GM21515 (cell line): ENCODE measurements around the gene RITA1.

Experiments
- ATAC-seq: cut with Tn5 transposase; IDR thresholded peaks from one replicate; pipeline ENCODE4 v1.9.1; 2021; ENCODE audit not compliant: unreplicated experiment

Gene RITA1

GRCh38 chr12:113173081-113173698 is 12.3 kb upstream of the RITA1 start:
- ATAC-seq = peak; percentile 56

- ATAC-seq = peak; percentile 54
These were observed 10.8 kb upstream of the RITA1 start for GRCh38 chr12:113174461-113175384.

GRCh38 chr12:113179023-113179422 is 6.5 kb upstream of the RITA1 start:
- ATAC-seq = no peak

GRCh38 chr12:113180333-113180732 is 5.2 kb upstream of the RITA1 start:
- ATAC-seq = no peak

GRCh38 chr12:113181975-113182374 is 3.5 kb upstream of the RITA1 start:
- no peak for ATAC-seq

GRCh38 chr12:113183030-113183589 is 2.4 kb upstream of the RITA1 start:
- no peak for ATAC-seq

GRCh38 chr12:113184098-113184899 is 1.2 kb upstream of the RITA1 start:
- peak; percentile 47 for ATAC-seq

- peak; percentile 82 for ATAC-seq
These were observed 681 bp upstream of the RITA1 start for GRCh38 chr12:113184900-113185179.

- no peak for ATAC-seq
These were observed 478 bp downstream of the RITA1 start for GRCh38 chr12:113186033-113186365.

GRCh38 chr12:113186666-113187325 is 1.3 kb downstream of the RITA1 start:
- no peak for ATAC-seq

- no peak for ATAC-seq
These were observed 3.8 kb downstream of the RITA1 start for GRCh38 chr12:113189361-113189760.

GRCh38 chr12:113190761-113191160 is 5.2 kb downstream of the RITA1 start:
- ATAC-seq = no peak

- ATAC-seq = no peak
These were observed 5.7 kb downstream of the RITA1 start for GRCh38 chr12:113191227-113191626.

GRCh38 chr12:113194971-113195391 is 9.5 kb downstream of the RITA1 start:
- no peak for ATAC-seq

GRCh38 chr12:113195598-113195997 is 10.1 kb downstream of the RITA1 start:
- ATAC-seq = no peak

- ATAC-seq = no peak
These were observed 11.1 kb downstream of the RITA1 start for GRCh38 chr12:113196582-113196981.

GRCh38 chr12:113196990-113197389 is 11.5 kb downstream of the RITA1 start:
- peak; percentile 79 for ATAC-seq

GRCh38 chr12:113197518-113198077 is 12.1 kb downstream of the RITA1 start:
- ATAC-seq = no peak

GRCh38 chr12:113198296-113198695 is 12.8 kb downstream of the RITA1 start:
- no peak for ATAC-seq

- no peak for ATAC-seq
These were observed 14.7 kb downstream of the RITA1 start for GRCh38 chr12:113200021-113200797.
